ENCODE results near the gene CACNA1A.

Gene CACNA1A

GRCh38 chr19:13282486-13283065, 223.7 kb downstream of the CACNA1A start:
- Histone ChIP-seq H2BK120ac (ENCODE audit: low read depth, low read length) (no peak overlapping the region), H3K4me2 (ENCODE audit: low read length) (no peak overlapping the region), H2BK5ac (ENCODE audit: low read length) (no peak overlapping the region), H3K27ac (ENCODE audit: low read depth, low read length) (no peak overlapping the region), H3K36me3 (ENCODE audit: control insufficient read depth, insufficient read depth, low read length) (no peaks in the 10 kb centered on the region), H3K23ac (ENCODE audit: low read length) (no peak overlapping the region), H3K79me2 (ENCODE audit: control insufficient read depth, insufficient read depth, low read length) (no peaks in the 10 kb centered on the region), H3K4ac (ENCODE audit: low read depth, low read length) (no peak overlapping the region), H3K18ac (ENCODE audit: low read length) (no peak overlapping the region), H3K4me3 (ENCODE audit: low read length) (no peak overlapping the region), H2AK5ac (ENCODE audit: low read length) (no peak overlapping the region), H4K8ac (ENCODE audit: low read depth, low read length) (no peak overlapping the region), H2BK15ac (replicated peaks; ENCODE audit: low read depth) (no peak overlapping the region), H4K5ac (ENCODE audit: low read length) (no peak overlapping the region), H3K9ac (ENCODE audit: low read length) (no peak overlapping the region), H3K56ac (ENCODE audit: low read length) (no peak overlapping the region), H3K27me3 (ENCODE audit: insufficient read depth, low read length, poor library complexity) (no peaks in the 10 kb centered on the region), H3K4me1 (ENCODE audit: control insufficient read depth, low read depth, low read length) (no peaks in the 10 kb centered on the region), H3K79me1 (ENCODE audit: low read length) (no peaks in the 10 kb centered on the region)
- DNase-seq: no peak
- no CpG with 5 or more reads among the region's 8 CpGs for WGBS (ENCODE audit: extremely low coverage, insufficient coverage, low lambda C conversion rate)

GRCh38 chr19:13281567-13282291, 224.6 kb downstream of the CACNA1A start:
- H3K79me2 ChIP-seq (ENCODE audit: control insufficient read depth, insufficient read depth, low read length): no peaks in the 10 kb centered on the region
- no peak overlapping the region for H4K5ac ChIP-seq (ENCODE audit: low read length)
- no peak overlapping the region for H4K8ac ChIP-seq (ENCODE audit: low read depth, low read length)
- H2BK15ac ChIP-seq (replicated peaks; ENCODE audit: low read depth): no peak overlapping the region
- H3K79me1 ChIP-seq (ENCODE audit: low read length): no peaks in the 10 kb centered on the region
- H3K56ac ChIP-seq (ENCODE audit: low read length): no peak overlapping the region
- no peak overlapping the region for H3K4ac ChIP-seq (ENCODE audit: low read depth, low read length)
- H2BK5ac ChIP-seq (ENCODE audit: low read length): no peak overlapping the region
- H3K9ac ChIP-seq (ENCODE audit: low read length): no peak overlapping the region
- H3K27ac ChIP-seq (ENCODE audit: low read depth, low read length): no peak overlapping the region
- no CpG with 5 or more reads among the region's 24 CpGs for WGBS (ENCODE audit: extremely low coverage, insufficient coverage, low lambda C conversion rate)
- no peak overlapping the region for H3K18ac ChIP-seq (ENCODE audit: low read length)
- no peak overlapping the region for H3K4me3 ChIP-seq (ENCODE audit: low read length)
- no peaks in the 10 kb centered on the region for H3K36me3 ChIP-seq (ENCODE audit: control insufficient read depth, insufficient read depth, low read length)
- DNase-seq: no peak
- H3K4me2 ChIP-seq (ENCODE audit: low read length): no peak overlapping the region
- no peak overlapping the region for H2BK120ac ChIP-seq (ENCODE audit: low read depth, low read length)
- H2AK5ac ChIP-seq (ENCODE audit: low read length): no peak overlapping the region
- H3K4me1 ChIP-seq (ENCODE audit: control insufficient read depth, low read depth, low read length): no peaks in the 10 kb centered on the region
- no peak overlapping the region for H3K23ac ChIP-seq (ENCODE audit: low read length)
- H3K27me3 ChIP-seq (ENCODE audit: insufficient read depth, low read length, poor library complexity): no peaks in the 10 kb centered on the region

GRCh38 chr19:13277104-13277809, 229.0 kb downstream of the CACNA1A start:
- Histone ChIP-seq H2BK5ac (ENCODE audit: low read length) (no peak overlapping the region), H3K27me3 (ENCODE audit: insufficient read depth, low read length, poor library complexity) (no peaks in the 10 kb centered on the region), H2BK120ac (ENCODE audit: low read depth, low read length) (no peak overlapping the region), H3K18ac (ENCODE audit: low read length) (no peak overlapping the region), H3K4me1 (ENCODE audit: control insufficient read depth, low read depth, low read length) (no peaks in the 10 kb centered on the region), H3K4me2 (ENCODE audit: low read length) (no peak overlapping the region), H4K5ac (ENCODE audit: low read length) (no peak overlapping the region), H3K4me3 (ENCODE audit: low read length) (no peak overlapping the region), H2BK15ac (replicated peaks; ENCODE audit: low read depth) (no peak overlapping the region), H3K27ac (ENCODE audit: low read depth, low read length) (no peak overlapping the region), H4K8ac (ENCODE audit: low read depth, low read length) (no peak overlapping the region), H3K23ac (ENCODE audit: low read length) (no peak overlapping the region), H3K79me2 (ENCODE audit: control insufficient read depth, insufficient read depth, low read length) (no peaks in the 10 kb centered on the region), H3K56ac (ENCODE audit: low read length) (no peak overlapping the region), H3K4ac (ENCODE audit: low read depth, low read length) (no peak overlapping the region), H3K79me1 (ENCODE audit: low read length) (no peaks in the 10 kb centered on the region), H3K36me3 (ENCODE audit: control insufficient read depth, insufficient read depth, low read length) (no peaks in the 10 kb centered on the region), H2AK5ac (ENCODE audit: low read length) (no peak overlapping the region), H3K9ac (ENCODE audit: low read length) (no peak overlapping the region)
- no CpG with 5 or more reads among the region's 17 CpGs for WGBS (ENCODE audit: extremely low coverage, insufficient coverage, low lambda C conversion rate)
- peak; percentile 81 for DNase-seq

- no peak for DNase-seq
- Histone ChIP-seq H2AK5ac (ENCODE audit: low read length) (no peak overlapping the region), H2BK15ac (replicated peaks; ENCODE audit: low read depth) (no peak overlapping the region), H3K23ac (ENCODE audit: low read length) (no peak overlapping the region), H2BK5ac (ENCODE audit: low read length) (no peak overlapping the region), H3K27ac (ENCODE audit: low read depth, low read length) (no peak overlapping the region), H3K4ac (ENCODE audit: low read depth, low read length) (no peak overlapping the region), H3K4me3 (ENCODE audit: low read length) (no peak overlapping the region), H3K36me3 (ENCODE audit: control insufficient read depth, insufficient read depth, low read length) (no peaks in the 10 kb centered on the region), H4K5ac (ENCODE audit: low read length) (no peak overlapping the region), H3K9ac (ENCODE audit: low read length) (no peak overlapping the region), H3K27me3 (ENCODE audit: insufficient read depth, low read length, poor library complexity) (no peaks in the 10 kb centered on the region), H3K56ac (ENCODE audit: low read length) (no peak overlapping the region), H3K79me1 (ENCODE audit: low read length) (no peaks in the 10 kb centered on the region), H3K79me2 (ENCODE audit: control insufficient read depth, insufficient read depth, low read length) (no peaks in the 10 kb centered on the region), H3K4me1 (ENCODE audit: control insufficient read depth, low read depth, low read length) (no peaks in the 10 kb centered on the region), H3K18ac (ENCODE audit: low read length) (no peak overlapping the region), H3K4me2 (ENCODE audit: low read length) (no peak overlapping the region), H2BK120ac (ENCODE audit: low read depth, low read length) (no peak overlapping the region), H4K8ac (ENCODE audit: low read depth, low read length) (no peak overlapping the region)
- WGBS (ENCODE audit: extremely low coverage, insufficient coverage, low lambda C conversion rate): no CpG with 5 or more reads among the region's 10 CpGs
These were observed 231.1 kb downstream of the CACNA1A start for GRCh38 chr19:13275016-13275722.

GRCh38 chr19:13270514-13271105, 235.7 kb downstream of the CACNA1A start:
- no peaks in the 10 kb centered on the region for H3K79me2 ChIP-seq (ENCODE audit: control insufficient read depth, insufficient read depth, low read length)

More at GRCh38 chr19:13270514-13271105, 235.7 kb downstream of the CACNA1A start:
- Histone ChIP-seq H2BK5ac (ENCODE audit: low read length) (no peak overlapping the region), H3K23ac (ENCODE audit: low read length) (no peak overlapping the region), H3K4me2 (ENCODE audit: low read length) (no peak overlapping the region), H4K5ac (ENCODE audit: low read length) (no peak overlapping the region), H3K79me1 (ENCODE audit: low read length) (no peaks in the 10 kb centered on the region), H3K4me1 (ENCODE audit: control insufficient read depth, low read depth, low read length) (no peaks in the 10 kb centered on the region), H3K18ac (ENCODE audit: low read length) (no peak overlapping the region), H4K8ac (ENCODE audit: low read depth, low read length) (no peak overlapping the region), H3K4ac (ENCODE audit: low read depth, low read length) (no peak overlapping the region), H2BK15ac (replicated peaks; ENCODE audit: low read depth) (no peak overlapping the region), H2BK120ac (ENCODE audit: low read depth, low read length) (no peak overlapping the region), H3K4me3 (ENCODE audit: low read length) (no peak overlapping the region), H3K9ac (ENCODE audit: low read length) (no peak overlapping the region), H3K27ac (ENCODE audit: low read depth, low read length) (no peak overlapping the region), H3K56ac (ENCODE audit: low read length) (no peak overlapping the region), H2AK5ac (ENCODE audit: low read length) (no peak overlapping the region), H3K27me3 (ENCODE audit: insufficient read depth, low read length, poor library complexity) (no peaks in the 10 kb centered on the region), H3K36me3 (ENCODE audit: control insufficient read depth, insufficient read depth, low read length) (no peaks in the 10 kb centered on the region)
- WGBS (ENCODE audit: extremely low coverage, insufficient coverage, low lambda C conversion rate): no CpG with 5 or more reads among the region's 5 CpGs
- DNase-seq: no peak

All from mesendoderm (in vitro differentiated cells).